CD4-positive, alpha-beta T cell treated with Interleukin-2 at 100 ng/mL for 4 hours (primary cell): Measurements from ENCODE around the gene IFIT2.
"Not testable (repeated sequence)": the region's sequence is repeated elsewhere in the genome, so short reads cannot be mapped to it uniquely, and the experiment has no call there.

Experiments used
- DNase-seq: peaks from one replicate; pipeline ENCODE4 v3.0.0-alpha.2; 2020; ENCODE audit warnings: low spot score

Gene IFIT2

DNA sequence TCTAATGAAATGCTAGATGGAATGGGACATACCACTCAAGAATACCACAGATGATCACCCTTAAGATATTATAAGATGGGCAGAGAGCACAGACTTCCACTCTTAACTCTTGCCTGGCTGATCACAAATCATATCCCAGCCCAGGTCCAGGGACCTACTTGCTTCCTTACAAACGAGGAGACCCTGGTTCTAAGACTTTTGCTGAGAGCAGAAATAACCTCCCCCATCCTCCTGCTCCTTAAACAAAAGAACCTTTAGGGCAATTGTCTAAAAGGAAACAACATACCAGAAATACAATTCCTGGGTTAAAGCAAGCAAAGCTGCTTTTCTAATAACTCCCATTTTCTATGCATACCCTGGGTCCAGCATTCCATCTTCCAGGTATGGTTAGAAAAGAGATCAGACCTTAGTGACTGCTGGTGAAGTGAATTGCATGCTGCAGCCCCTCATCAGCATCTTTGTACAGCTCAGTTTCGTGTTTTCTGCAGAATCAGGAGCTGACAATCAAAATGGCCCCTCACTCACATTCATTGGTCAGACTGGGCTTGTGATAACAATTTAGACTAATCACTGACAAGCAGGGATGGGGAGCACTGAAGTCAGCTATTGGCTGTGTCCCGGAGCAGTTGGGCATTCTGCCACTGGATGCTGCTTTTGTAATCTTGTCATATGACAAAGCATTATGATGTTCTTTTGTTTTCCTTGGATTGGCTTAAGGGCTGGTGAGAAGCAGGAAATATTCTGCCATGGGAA is 40.5 kb downstream of the IFIT2 start:
- no peak for DNase-seq

DNA sequence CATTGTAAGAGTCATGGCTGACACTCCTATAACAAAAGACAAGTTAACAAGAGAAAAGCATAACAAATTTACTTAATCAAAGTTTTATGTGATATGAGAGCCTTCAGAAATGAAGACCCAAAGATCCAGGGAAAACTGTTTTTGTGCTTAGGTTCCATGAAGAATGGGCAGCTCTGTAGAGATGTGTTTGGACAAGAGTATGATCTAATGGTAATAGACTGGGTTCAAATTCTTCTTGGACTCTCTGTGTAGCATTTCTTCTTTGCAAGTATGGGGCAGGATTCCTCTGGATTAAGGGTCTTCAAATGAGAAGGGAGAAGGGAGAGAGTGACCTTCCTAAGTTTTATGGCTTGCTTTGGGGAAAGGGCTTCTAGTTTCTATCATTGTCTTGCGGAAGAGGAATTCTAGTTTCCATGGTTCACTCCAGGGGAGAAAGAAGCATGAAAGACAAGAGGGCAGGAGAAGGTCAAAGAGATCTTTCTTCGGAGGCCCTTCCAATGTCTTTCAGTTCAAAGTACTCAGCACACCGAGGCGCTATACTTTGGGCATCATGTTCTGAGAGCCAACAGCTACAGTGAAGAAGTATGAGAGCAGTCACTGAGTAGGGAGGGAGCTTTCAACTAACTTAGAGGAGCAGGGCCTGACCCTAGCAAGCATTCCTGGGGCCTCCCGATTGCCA is 41.4 kb downstream of the IFIT2 start:
- DNase-seq = no peak

DNA sequence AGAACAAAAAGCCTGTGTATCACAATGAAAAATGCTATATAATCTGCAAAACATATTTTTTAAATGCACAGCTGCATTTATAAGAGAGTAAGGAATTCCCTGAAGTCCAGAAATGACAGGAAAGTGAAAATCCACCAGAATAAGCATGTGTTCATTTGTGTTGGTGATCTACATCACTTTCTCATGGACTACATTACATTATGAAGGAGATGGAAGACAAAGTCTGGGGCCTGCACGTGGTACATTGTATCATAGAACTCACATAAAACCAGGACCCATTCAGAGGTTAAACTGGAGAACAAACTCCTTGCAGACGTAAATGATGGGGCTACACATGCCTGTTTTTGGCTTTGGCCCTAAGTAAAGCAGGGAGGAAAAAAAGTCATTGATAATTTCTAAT is 42.3 kb downstream of the IFIT2 start:
- no peak for DNase-seq

- no peak for DNase-seq
Measured at GRCh38 chr10:89345367-89346000, 43.6 kb downstream of the IFIT2 start.

- no peak for DNase-seq
Measured at GRCh38 chr10:89346405-89347254, 44.8 kb downstream of the IFIT2 start.

DNA sequence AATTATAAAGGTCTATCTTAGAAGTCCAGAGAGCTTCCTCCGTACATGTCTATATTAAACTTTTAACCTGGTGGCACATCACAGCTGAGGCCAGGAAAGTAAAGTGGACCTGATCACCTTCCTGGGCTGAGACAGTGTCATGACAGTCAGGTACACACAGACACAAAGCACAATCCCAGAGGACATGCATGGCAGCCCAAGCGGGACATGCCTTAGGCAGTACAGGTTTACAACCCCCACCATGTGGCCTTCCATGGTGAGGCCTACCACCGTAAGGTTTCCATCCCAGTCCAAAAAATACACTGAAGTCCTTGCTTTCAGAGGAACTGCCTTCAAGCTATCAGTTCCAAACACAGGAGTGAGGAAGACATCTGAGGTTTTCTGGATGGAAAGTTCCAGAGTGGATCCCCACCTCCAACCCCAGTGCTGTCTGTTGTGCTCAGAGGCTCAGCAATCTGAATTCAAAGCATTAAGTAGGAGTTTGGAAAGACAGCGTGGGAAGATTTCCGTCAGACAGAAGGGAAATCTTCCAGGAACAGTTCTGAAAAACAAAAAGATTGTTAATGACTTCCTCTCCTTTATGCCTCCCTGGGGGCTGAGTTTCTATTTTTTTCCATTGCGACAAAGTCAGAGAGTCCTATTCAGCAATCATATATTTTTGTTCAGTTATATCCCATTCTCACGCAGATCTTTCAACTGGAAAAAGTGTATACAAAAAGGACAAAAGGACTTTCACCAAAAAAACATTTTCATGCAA is 46.0 kb downstream of the IFIT2 start:
- DNase-seq = no peak

DNA sequence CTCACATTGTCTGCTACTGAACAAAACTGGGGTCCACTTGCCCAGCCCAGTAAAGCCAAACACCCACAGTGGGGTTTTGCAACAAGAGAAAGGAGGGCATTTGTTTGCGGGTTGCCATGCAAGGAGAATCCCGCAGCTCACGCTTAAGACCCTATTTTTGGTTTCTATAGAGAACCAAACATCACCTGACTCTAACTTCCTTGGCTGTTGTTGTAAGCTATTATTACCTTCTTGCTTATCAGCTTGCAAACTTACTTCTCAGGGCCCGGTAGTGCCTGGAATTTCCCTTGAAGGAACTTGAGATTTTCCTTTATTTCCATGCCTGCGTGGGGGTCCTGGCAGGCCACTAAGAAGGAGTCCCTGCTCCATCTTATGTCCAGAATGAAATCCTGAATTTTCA is 46.6 kb downstream of the IFIT2 start:
- DNase-seq = no peak

- no peak for DNase-seq
Measured at GRCh38 chr10:89348975-89349374, 47.1 kb downstream of the IFIT2 start.

GRCh38 chr10:89350631-89351315 is 48.9 kb downstream of the IFIT2 start:
- not testable (repeated sequence) for DNase-seq

- DNase-seq = no peak
Measured at GRCh38 chr10:89351412-89351779, 49.5 kb downstream of the IFIT2 start.

DNA sequence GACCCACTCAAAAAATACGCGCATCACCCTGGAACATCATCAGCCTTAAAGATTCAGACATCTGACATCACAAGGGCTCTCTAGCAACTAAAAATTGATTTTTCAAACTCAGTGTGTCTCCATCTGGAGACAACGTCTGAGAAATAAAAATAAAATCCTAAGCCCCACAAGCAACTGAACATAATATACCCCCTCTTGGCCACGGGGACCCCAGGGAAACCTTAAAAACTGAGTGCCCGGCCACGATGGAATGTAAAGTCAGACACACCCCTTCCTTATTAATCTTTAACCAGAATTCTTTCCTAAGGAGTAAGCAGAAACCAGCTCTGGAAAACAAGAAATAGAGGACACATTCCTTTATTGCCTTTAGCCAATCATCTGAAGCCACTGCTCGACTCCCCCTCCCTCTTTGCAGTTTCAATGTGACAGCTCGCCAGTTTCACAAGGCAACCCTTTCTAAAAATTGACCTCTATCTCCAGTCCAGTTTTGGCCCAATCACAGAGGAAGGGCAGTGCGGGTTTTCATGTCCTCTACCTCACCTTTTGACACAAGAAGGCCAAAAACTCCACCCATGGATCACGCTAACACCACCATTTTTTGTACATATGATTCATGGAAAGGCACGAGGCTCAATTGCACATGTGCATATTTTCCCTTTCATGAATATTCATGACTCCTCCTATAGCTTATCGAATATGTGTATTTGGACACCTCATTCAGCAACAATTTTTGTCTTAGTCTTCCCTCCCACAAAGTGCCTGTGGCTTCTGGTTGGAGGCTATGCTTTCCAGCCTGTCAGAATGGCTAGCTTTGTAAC is 50.1 kb downstream of the IFIT2 start:
- no peak for DNase-seq

- DNase-seq = no peak
Measured at GRCh38 chr10:89352802-89353201, 51.0 kb downstream of the IFIT2 start.

DNA sequence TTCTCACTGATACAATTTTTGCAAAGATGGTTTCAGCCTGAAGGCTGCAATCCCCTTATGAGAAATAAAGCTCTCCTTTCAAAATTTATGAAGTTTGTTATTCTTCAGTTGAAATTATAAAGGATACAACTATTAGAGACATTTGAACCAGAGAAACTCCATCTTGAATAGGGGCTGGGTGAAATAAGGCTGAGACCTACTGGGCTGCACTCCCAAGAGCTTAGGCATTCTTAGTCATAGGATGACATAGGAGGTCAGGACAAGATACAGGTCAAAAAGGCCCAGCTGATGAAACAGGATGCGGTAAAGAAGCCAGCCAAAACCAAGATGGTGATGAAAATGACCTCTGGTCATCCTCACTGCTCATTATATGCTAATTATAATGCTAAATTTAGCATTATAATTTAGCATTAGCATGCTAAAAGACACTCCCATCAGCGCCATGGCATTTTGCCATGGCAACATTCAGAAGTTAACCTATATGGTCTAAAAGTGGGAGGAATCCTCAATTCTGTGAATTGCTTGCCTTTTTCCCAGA is 53.6 kb downstream of the IFIT2 start:
- no peak for DNase-seq

- DNase-seq = no peak
Measured at GRCh38 chr10:89357096-89357495, 55.2 kb downstream of the IFIT2 start.

- no peak for DNase-seq
Measured at GRCh38 chr10:89357975-89358374, 56.1 kb downstream of the IFIT2 start.
